HepG2 (cell line): Measurements from ENCODE around the gene RNF213. TPM values are rescaled to one million over a fixed set of nuclear protein-coding genes. Genes with fewer than 3 reads are reported as not detected.

ENCODE experiments used
- ATAC-seq: fragments of 200-7000 bp; cut with Tn5 transposase; 3 replicates; pipeline ENCODE4 v1.9.1; 2020; ENCODE audit warnings: mild to moderate bottlenecking, moderate library complexity
- BruUV-seq: library from RNA; stranded (reverse); fragments of 400-500 nt; replicated peaks from 2 replicates; lab custom pipeline; 2021; lab: Mats Ljungman, UMichigan
- CTCF ChIA-PET: fragments of 300-600 bp; formaldehyde crosslinking; extraction: SDS; loops from one replicate; lab custom pipeline; 2021; ENCODE audit warnings: low total read pairs, inconsistent platforms, low intra/inter-chr PET ratio; lab: Yijun Ruan, JAX
- POLR2A ChIA-PET: fragments of 350-600 bp; sonication (Branson Sonifier 250); formaldehyde crosslinking; loops from one replicate; lab custom pipeline; 2020; ENCODE audit warnings: antibody characterized with exemption, inconsistent platforms; lab: Yijun Ruan, JAX
- DNase-seq: peaks from one replicate; pipeline ENCODE4 v3.0.0-alpha.2; 2015; ENCODE audit warnings: low spot score
- FAIRE-seq: peaks from 3 replicates; lab custom pipeline; 2011; peaks lifted over from hg19 to GRCh38; lab: Jason Lieb, UNC
- H2AFZ ChIP-seq: one replicate; pipeline ENCODE4 v1.6.1; 2011; ENCODE audit warnings: low read length, inconsistent platforms
- H3K27ac ChIP-seq: fragments of 300-600 bp; 3 replicates; pipeline ENCODE4 v1.8.0; 2011; ENCODE audit warnings: mixed run types, mild to moderate bottlenecking, mixed read lengths, low read length, inconsistent platforms; ENCODE audit not compliant: insufficient read depth; ENCODE audit errors: extremely low read length
- H3K27me3 ChIP-seq, 2 experiments: fragments of 200-600 bp in 1 of 2; 2 replicates in 1 of 2; 3 replicates in 1 of 2; pipeline versions ENCODE4 v1.6.0 to v1.8.0; 2011; ENCODE audit warnings: low read length in 2 of 2, mild to moderate bottlenecking in 2 of 2, moderate library complexity in 2 of 2, inconsistent platforms in 1 of 2; ENCODE audit not compliant: insufficient read depth in 2 of 2, control insufficient read depth in 1 of 2
- H3K36me3 ChIP-seq, 2 experiments: fragments of 200-600 bp in 1 of 2; replicated peaks in 1 of 2; 2 replicates in 1 of 2; 3 replicates in 1 of 2; pipeline versions ENCODE4 v1.5.1 to v1.8.0; 2011; ENCODE audit warnings: low read length in 2 of 2, inconsistent platforms in 1 of 2; ENCODE audit not compliant: insufficient read depth in 2 of 2, control insufficient read depth in 1 of 2
- H3K4me1 ChIP-seq: 2 replicates; pipeline ENCODE4 v1.5.1; 2012; ENCODE audit warnings: low read length, inconsistent platforms; ENCODE audit not compliant: insufficient read depth
- H3K4me2 ChIP-seq: 2 replicates; pipeline ENCODE4 v1.6.0; 2011; ENCODE audit warnings: low read depth, low read length, inconsistent platforms
- H3K4me3 ChIP-seq, 3 experiments: fragments of 200-600 bp in 1 of 3; sonication (generic), shearing (Covaris generic) in 1 of 3; replicated peaks in 1 of 3; 2 replicates each; pipeline ENCODE4 v1.5.1; 2011 to 2016; ENCODE audit warnings: low read length in 3 of 3, inconsistent platforms in 2 of 3, low read depth in 2 of 3, mild to moderate bottlenecking in 2 of 3, control low read depth in 1 of 3, mixed read lengths in 1 of 3; ENCODE audit not compliant: insufficient read depth in 1 of 3
- H3K79me2 ChIP-seq: one replicate; pipeline ENCODE4 v1.6.1; 2011; ENCODE audit warnings: low read length, inconsistent platforms; ENCODE audit not compliant: insufficient read depth
- H3K9ac ChIP-seq: 2 replicates; pipeline ENCODE4 v1.6.0; 2011; ENCODE audit warnings: mild to moderate bottlenecking, low read depth, low read length, inconsistent platforms; ENCODE audit not compliant: insufficient read depth
- H3K9me3 ChIP-seq: 2 replicates; pipeline ENCODE4 v1.5.1; 2012; ENCODE audit warnings: mild to moderate bottlenecking, low read length
- H4K20me1 ChIP-seq: 2 replicates; pipeline ENCODE4 v1.6.0; 2011; ENCODE audit warnings: inconsistent platforms, mild to moderate bottlenecking, low read length, moderate library complexity; ENCODE audit not compliant: insufficient read depth
- ESRRA ChIP-seq: sonication (generic); formaldehyde crosslinking; IDR thresholded peaks from 2 replicates; pipeline ENCODE4 v1.5.1; 2020; ENCODE audit warnings: mild to moderate bottlenecking, low read depth, missing genetic modification reagents
- FOSL1 ChIP-seq: sonication (generic); formaldehyde crosslinking; IDR thresholded peaks from 2 replicates; pipeline ENCODE4 v1.9.0; 2021; ENCODE audit warnings: missing genetic modification reagents, borderline replicate concordance
- HNF4A ChIP-seq: sonication (generic); formaldehyde crosslinking; IDR thresholded peaks from 2 replicates; pipeline ENCODE4 v1.4.0; 2020; ENCODE audit warnings: missing genetic modification reagents
- RCOR2 ChIP-seq: IDR thresholded peaks from 2 replicates; pipeline ENCODE4 v1.6.1; 2016; ENCODE audit warnings: missing biosample characterization, missing genetic modification reagents
- ZNF382 ChIP-seq: sonication (generic); formaldehyde crosslinking; IDR thresholded peaks from 2 replicates; pipeline ENCODE4 v1.5.0; 2020; ENCODE audit warnings: missing genetic modification reagents, mild to moderate bottlenecking, borderline replicate concordance
- ZNF556 ChIP-seq: sonication (generic); formaldehyde crosslinking; IDR thresholded peaks from 2 replicates; pipeline ENCODE4 v1.4.0; 2020; ENCODE audit warnings: mild to moderate bottlenecking, missing genetic modification reagents, borderline replicate concordance
- ZNF678 ChIP-seq: sonication (generic); formaldehyde crosslinking; IDR thresholded peaks from 2 replicates; pipeline ENCODE4 v1.4.0; 2020; ENCODE audit warnings: mild to moderate bottlenecking, missing genetic modification reagents
- ZNF891 ChIP-seq: sonication (generic); formaldehyde crosslinking; IDR thresholded peaks from 2 replicates; pipeline ENCODE4 v1.5.0; 2020; ENCODE audit warnings: mild to moderate bottlenecking, missing genetic modification reagents
- WGBS: methylation state at CpG from one replicate; pipeline ENCODE4 v1.1.6; 2017; ENCODE audit warnings: low lambda C conversion rate; 5-methylcytosine and 5-hydroxymethylcytosine counted together
- in situ Hi-C: cut with HindIII; loops from 2 replicates; pipeline ENCODE4 v1.10.0; 2017; ENCODE audit warnings: low pct_unique_long_range_greater_than_20kb; ENCODE audit not compliant: extremely low pct_ligation_motif_present
- intact Hi-C: fragments of 100-400 bp; cut with micrococcal nuclease; formaldehyde crosslinking; loops from one replicate; pipeline ENCODE4 v1.10.0; 2022; ENCODE audit not compliant: unreplicated experiment
- polyA plus RNA-seq, 8 experiments: library from polyadenylated mRNA; depleted of rRNA in 3 of 8; stranded (reverse) in 7 of 8; unstranded in 1 of 8; fragments of >200 nt; fragmentation: Illumina TruSeq in 4 of 8; extraction: Trizol in 4 of 8; gene quantifications; 2 replicates each; pipeline versions ENCODE4 v1.2.1 to v1.2.3, GENCODE V29; 2011 to 2016; ENCODE audit warnings: low read depth in 4 of 8, missing spikeins in 1 of 8, mixed read lengths in 1 of 8; ENCODE audit not compliant: insufficient read depth in 1 of 8
- total RNA-seq, 5 experiments: library from RNA; depleted of rRNA; stranded (reverse); fragments of >200 nt; fragmentation: Illumina TruSeq; extraction: Trizol; gene quantifications; 2 replicates each; pipeline ENCODE4 v1.2.3, GENCODE V29; 2016; ENCODE audit warnings: low read depth in 1 of 5
- TF ChIP-seq, protein P1 (sequence below): sonication (generic); formaldehyde crosslinking; IDR thresholded peaks from 2 replicates; pipeline ENCODE4 v1.5.0; 2020; ENCODE audit warnings: missing genetic modification reagents, mild to moderate bottlenecking, borderline replicate concordance
- TF ChIP-seq, protein P2 (sequence below): sonication (generic); formaldehyde crosslinking; IDR thresholded peaks from 2 replicates; pipeline ENCODE4 v1.4.0; 2020; ENCODE audit warnings: missing genetic modification reagents; ENCODE audit errors: not compliant biosample characterization

The RNF213 gene
- total and polyA plus RNA-seq, 2 of the 13 experiments (the other 11 are each of a cell fraction or from before 2014, with no cell fraction given): 38.6 to 38.7 TPM

DNA sequence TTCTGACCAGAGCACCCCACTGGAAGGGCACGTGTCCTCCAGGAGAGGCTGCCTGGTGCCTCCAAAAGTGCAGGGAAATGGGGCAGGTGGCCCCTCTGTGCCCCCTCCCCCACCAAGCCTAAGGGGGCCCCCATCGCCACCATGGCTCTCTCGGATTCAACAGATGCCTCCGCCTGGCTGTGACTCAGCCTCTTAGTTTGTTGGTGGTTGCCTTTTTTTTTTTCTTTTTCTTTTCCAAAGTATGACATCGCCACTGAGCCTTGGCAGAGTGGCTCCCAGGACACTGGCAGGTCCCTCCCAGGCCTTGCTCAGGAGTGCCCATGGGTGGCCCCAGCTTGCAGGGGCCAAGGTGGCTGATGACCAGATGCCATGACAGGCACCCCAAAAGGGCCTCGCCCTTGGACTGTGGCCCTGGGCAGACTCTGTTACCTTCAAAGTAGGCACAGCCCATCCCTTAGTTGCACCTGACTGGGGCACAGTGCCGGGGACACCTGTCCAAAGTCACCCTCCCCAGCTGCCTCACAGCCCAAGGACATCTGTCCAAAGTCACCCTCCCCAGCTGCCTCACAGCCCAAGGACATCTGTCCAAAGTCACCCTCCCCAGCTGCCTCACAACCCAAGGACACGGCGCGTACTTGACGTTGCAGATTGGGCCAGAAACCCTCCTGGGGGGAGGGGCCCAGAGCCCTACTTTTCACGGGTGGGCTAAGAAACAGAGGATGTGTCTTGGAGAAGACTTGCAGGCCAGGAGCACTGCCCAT lies 186.2 kb downstream of the RNF213 start:
- POLR2A ChIA-PET: no interaction called here

More for the DNA sequence above, 186.2 kb downstream of the RNF213 start:
- Histone ChIP-seq H3K9ac (no peak overlapping the region), H4K20me1 (peaks cover 7% of the 10 kb centered on the region; the same call in 1 of the 2 replicates), H3K9me3 (no peaks in the 10 kb centered on the region), H3K4me3 (no peak overlapping the region), H3K4me2 (no peak overlapping the region), H2AFZ (no peak overlapping the region), H3K36me3 (no peaks in the 10 kb centered on the region), H3K27ac (no peak overlapping the region), H3K4me1 (peaks cover 13% of the 10 kb centered on the region), H3K27me3 (peaks cover 16 to 45% of the 10 kb centered on the region in 2 experiments; a peak in 3 of 5 replicates), H3K79me2 (no peaks in the 10 kb centered on the region)
- no peak for TF ChIP-seq ZNF678 (CRISPR knock-in tag)
- TF ChIP-seq RCOR2 (CRISPR knock-in tag): no peak
- TF ChIP-seq, protein P1, sequence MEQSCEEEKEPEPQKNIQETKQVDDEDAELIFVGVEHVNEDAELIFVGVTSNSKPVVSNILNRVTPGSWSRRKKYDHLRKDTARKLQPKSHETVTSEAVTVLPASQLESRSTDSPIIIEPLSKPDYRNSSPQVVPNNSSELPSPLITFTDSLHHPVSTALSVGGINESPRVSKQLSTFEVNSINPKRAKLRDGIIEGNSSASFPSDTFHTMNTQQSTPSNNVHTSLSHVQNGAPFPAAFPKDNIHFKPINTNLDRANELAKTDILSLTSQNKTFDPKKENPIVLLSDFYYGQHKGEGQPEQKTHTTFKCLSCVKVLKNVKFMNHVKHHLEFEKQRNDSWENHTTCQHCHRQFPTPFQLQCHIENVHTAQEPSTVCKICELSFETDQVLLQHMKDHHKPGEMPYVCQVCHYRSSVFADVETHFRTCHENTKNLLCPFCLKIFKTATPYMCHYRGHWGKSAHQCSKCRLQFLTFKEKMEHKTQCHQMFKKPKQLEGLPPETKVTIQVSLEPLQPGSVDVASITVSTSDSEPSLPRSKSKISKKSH (CRISPR knock-in tag): 0 out of 2 replicates have a peak, but pooled peaks have one; percentile 22
- TF ChIP-seq HNF4A (CRISPR knock-in tag): peak; percentile 20; the same call in 1 of the 2 replicates
- no peak for TF ChIP-seq ZNF382
- TF ChIP-seq, protein P2, sequence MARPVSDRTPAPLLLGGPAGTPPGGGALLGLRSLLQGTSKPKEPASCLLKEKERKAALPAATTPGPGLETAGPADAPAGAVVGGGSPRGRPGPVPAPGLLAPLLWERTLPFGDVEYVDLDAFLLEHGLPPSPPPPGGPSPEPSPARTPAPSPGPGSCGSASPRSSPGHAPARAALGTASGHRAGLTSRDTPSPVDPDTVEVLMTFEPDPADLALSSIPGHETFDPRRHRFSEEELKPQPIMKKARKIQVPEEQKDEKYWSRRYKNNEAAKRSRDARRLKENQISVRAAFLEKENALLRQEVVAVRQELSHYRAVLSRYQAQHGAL (CRISPR knock-in tag): no peak
- TF ChIP-seq ESRRA: peak; percentile 84
- TF ChIP-seq ZNF556 (CRISPR knock-in tag): no peak
- TF ChIP-seq FOSL1: no peak
- 0 out of 2 replicates have a peak, but pooled peaks have one; percentile 22 for TF ChIP-seq ZNF891 (CRISPR knock-in tag)
- CTCF ChIA-PET: no interaction called here
- 38% methylated on average over 9 of the region's 12 CpGs for WGBS
- FAIRE-seq (no peak), ATAC-seq (no peak), DNase-seq (no peak)
- no TSS peak for BruUV-seq
- intact Hi-C loops: no loop called here
- in situ Hi-C loops: no loop called here
